GM12878 (cell line): ENCODE results near the gene PIP5K1A. TPM values are rescaled to one million over a fixed set of nuclear protein-coding genes. Genes with fewer than 3 reads are reported as not detected.

Source experiments
- ATAC-seq: fragments of 200-7000 bp; cut with Tn5 transposase; 3 replicates; pipeline ENCODE4 v1.9.1; 2020; ENCODE audit warnings: mild to moderate bottlenecking, moderate library complexity
- BruUV-seq: library from RNA; stranded (reverse); fragments of 400-500 nt; replicated peaks from 2 replicates; lab custom pipeline; 2021; lab: Mats Ljungman, UMichigan
- CTCF ChIA-PET: fragments of 300-600 bp; sonication (Branson Sonifier 250); formaldehyde crosslinking; extraction: SDS; loops from one replicate; lab custom pipeline; 2021; ENCODE audit warnings: inconsistent platforms; lab: Yijun Ruan, JAX
- POLR2A ChIA-PET: fragments of 350-600 bp; formaldehyde crosslinking; extraction: SDS; loops from one replicate; lab custom pipeline; 2021; ENCODE audit warnings: inconsistent platforms; lab: Charles Lee
- RAD21 ChIA-PET: fragments of 300-600 bp; sonication (Branson Sonifier 250); formaldehyde crosslinking; loops from one replicate; lab custom pipeline; 2023; ENCODE audit warnings: antibody characterized with exemption; ENCODE audit not compliant: unreplicated experiment; lab: Charles Lee
- SMC1A ChIA-PET: fragments of 300-600 bp; sonication (Branson Sonifier 250); formaldehyde crosslinking; loops from one replicate; lab custom pipeline; 2023; ENCODE audit not compliant: unreplicated experiment, uncharacterized antibody; lab: Charles Lee
- DNase-seq: peaks from one replicate; pipeline ENCODE4 v3.0.0-alpha.2; 2011; ENCODE audit warnings: low read depth, low spot score
- FAIRE-seq: peaks from 3 replicates; lab custom pipeline; 2011; peaks lifted over from hg19 to GRCh38; lab: Jason Lieb, UNC
- H2AFZ ChIP-seq: 2 replicates; pipeline ENCODE4 v1.6.0; 2011; ENCODE audit warnings: low read depth, low read length, control low read depth; ENCODE audit not compliant: control insufficient read depth
- H3K27ac ChIP-seq: 2 replicates; pipeline ENCODE4 v1.5.1; 2011; ENCODE audit warnings: control low read depth; ENCODE audit not compliant: control insufficient read depth, insufficient read depth
- H3K27me3 ChIP-seq, 2 experiments: replicated peaks in 1 of 2; 2 replicates each; pipeline versions ENCODE4 v1.6.0 to v1.6.1; 2011; ENCODE audit warnings: low read length in 1 of 2; ENCODE audit not compliant: control insufficient read depth in 2 of 2, insufficient read depth in 2 of 2
- H3K36me3 ChIP-seq, 2 experiments: 2 replicates each; pipeline ENCODE4 v1.5.1; 2011; ENCODE audit warnings: low read length in 1 of 2; ENCODE audit not compliant: control insufficient read depth in 2 of 2, insufficient read depth in 2 of 2
- H3K4me1 ChIP-seq: 2 replicates; pipeline ENCODE4 v1.6.1; 2011; ENCODE audit warnings: mild to moderate bottlenecking, low read length, moderate library complexity, mixed read lengths; ENCODE audit not compliant: control insufficient read depth, insufficient read depth
- H3K4me2 ChIP-seq: 2 replicates; pipeline ENCODE4 v1.6.0; 2011; ENCODE audit warnings: control low read depth; ENCODE audit not compliant: control insufficient read depth, insufficient read depth
- H3K4me3 ChIP-seq: fragments of 200-600 bp; sonication (generic); 2 replicates; pipeline ENCODE4 v1.5.1; 2016
- H3K79me2 ChIP-seq: 2 replicates; pipeline ENCODE4 v1.6.0; 2011; ENCODE audit warnings: low read length; ENCODE audit not compliant: control insufficient read depth, insufficient read depth
- H3K9ac ChIP-seq: 2 replicates; pipeline ENCODE4 v1.8.0; 2011; ENCODE audit warnings: low read length, control low read depth, mixed read lengths; ENCODE audit not compliant: control insufficient read depth, insufficient read depth
- H3K9me3 ChIP-seq: replicated peaks from 3 replicates; pipeline ENCODE4 v1.5.1; 2011; ENCODE audit warnings: mild to moderate bottlenecking, low read length; ENCODE audit not compliant: control insufficient read depth, insufficient read depth
- H4K20me1 ChIP-seq: 2 replicates; pipeline ENCODE4 v1.6.0; 2011; ENCODE audit not compliant: control insufficient read depth, insufficient read depth
- BHLHE40 ChIP-seq, 2 experiments: fragments of 450-650 bp in 1 of 2; IDR thresholded peaks; 2 replicates each; pipeline ENCODE4 v1.6.1; 2011 to 2017; ENCODE audit warnings: low read depth in 2 of 2, borderline replicate concordance in 1 of 2, improper control_type of control experiment in 1 of 2, low read length in 1 of 2, mild to moderate bottlenecking in 1 of 2
- CHD1 ChIP-seq: IDR thresholded peaks from 2 replicates; pipeline ENCODE4 v1.6.1; 2012; ENCODE audit warnings: low read depth, low read length, improper control_type of control experiment
- CHD4 ChIP-seq: fragments of 200-600 bp; sonication (generic); IDR thresholded peaks from 2 replicates; pipeline ENCODE4 v1.6.1; 2016; ENCODE audit warnings: mild to moderate bottlenecking
- HSF1 ChIP-seq: fragments of 150-350 bp; IDR thresholded peaks from 2 replicates; pipeline ENCODE4 v1.6.1; 2014; ENCODE audit warnings: mild to moderate bottlenecking, low read depth, low read length
- NR2F1 ChIP-seq: fragments of 450-650 bp; conservative IDR thresholded peaks from 2 replicates; pipeline ENCODE4 v1.6.1; 2017; ENCODE audit warnings: mild to moderate bottlenecking
- POLR2AphosphoS2 ChIP-seq: IDR thresholded peaks from 2 replicates; pipeline ENCODE4 v1.6.1; 2011; ENCODE audit warnings: low read depth, mild to moderate bottlenecking, low read length, improper control_type of control experiment, moderate library complexity
- RAD21 ChIP-seq: IDR thresholded peaks from 2 replicates; pipeline ENCODE4 v1.6.1; 2011; ENCODE audit warnings: mild to moderate bottlenecking, low read depth, low read length, moderate library complexity; ENCODE audit not compliant: insufficient read depth
- RB1 ChIP-seq: fragments of 450-650 bp; formaldehyde crosslinking; IDR thresholded peaks from 2 replicates; pipeline ENCODE4 v1.6.1; 2017; ENCODE audit warnings: mild to moderate bottlenecking, borderline replicate concordance
- RFX5 ChIP-seq: IDR thresholded peaks from 2 replicates; pipeline ENCODE4 v1.6.1; 2011; ENCODE audit warnings: low read depth, low read length, improper control_type of control experiment
- WGBS: methylation state at CpG from one replicate; pipeline ENCODE4 v1.1.6; 2016; ENCODE audit warnings: low lambda C conversion rate; ENCODE audit not compliant: insufficient replicate concordance, insufficient coverage; ENCODE audit errors: missing lambda C conversion rate; 5-methylcytosine and 5-hydroxymethylcytosine counted together
- in situ Hi-C: fragments of 300-500 bp; cut with MboI; formaldehyde crosslinking; loops from 9 replicates; pipeline ENCODE4 v1.14.3; 2018; ENCODE audit warnings: mixed read lengths
- intact Hi-C: fragments of 100-400 bp; cut with micrococcal nuclease; formaldehyde crosslinking; loops from one replicate; pipeline ENCODE4 v1.14.2; 2022; ENCODE audit not compliant: unreplicated experiment
- polyA plus RNA-seq, 11 experiments: library from polyadenylated mRNA; depleted of rRNA in 4 of 11; unstranded in 6 of 11; stranded (reverse) in 5 of 11; fragments of >200 nt; fragmentation: Nextera tagmentation in 4 of 11; fragmentation: Illumina TruSeq in 1 of 11; extraction: Ambion mirVana in 4 of 11; extraction: Trizol in 1 of 11; gene quantifications; 1 replicate in 1 of 11; 2 replicates in 10 of 11; pipeline versions ENCODE4 v1.2.1 to v1.2.3, GENCODE V29; 2011 to 2016; ENCODE audit warnings: inconsistent platforms in 2 of 11, missing spikeins in 2 of 11, low read depth in 1 of 11
- total RNA-seq, 4 experiments: library from RNA; depleted of rRNA in 3 of 4; stranded (reverse); fragments of >200 nt in 3 of 4; fragmentation: Illumina TruSeq in 1 of 4; extraction: Trizol in 1 of 4; gene quantifications; 2 replicates each; pipeline versions ENCODE4 v1.2.1 to v1.2.3, GENCODE V29; 2013 to 2021
- TF ChIP-seq, protein P1 (sequence below): fragments of 450-650 bp; IDR thresholded peaks from 2 replicates; pipeline ENCODE4 v1.6.1; 2016; ENCODE audit warnings: mild to moderate bottlenecking, moderate library complexity, borderline replicate concordance
- TF ChIP-seq, protein P2 (sequence below): IDR thresholded peaks from 2 replicates; pipeline ENCODE4 v1.6.1; 2012; ENCODE audit warnings: low read depth, low read length, improper control_type of control experiment
- TF ChIP-seq, protein P3 (sequence below): IDR thresholded peaks from 2 replicates; pipeline ENCODE4 v1.6.1; 2012; ENCODE audit warnings: improper control_type of control experiment, low read depth, low read length; ENCODE audit not compliant: insufficient replicate concordance

PIP5K1A gene
- total and polyA plus RNA-seq, 10 of the 15 experiments (the other 5 are each of a cell fraction or from before 2014, with no cell fraction given) = 4.5 to 114 (median 51.5) TPM

GRCh38 chr1:151193304-151193703, 5.0 kb upstream of the PIP5K1A start:
- BruUV-seq = no TSS peak
- H3K27ac ChIP-seq = no peak overlapping the region
- intact Hi-C loops = no loop called here
- ChIA-PET POLR2A (no interaction called here), CTCF (interaction anchor here (1.0 to 6.3 kb wide), 4 partner anchors 13 to 147 kb away, joined by 3 to 70 read pairs (median 7); partner anchors contain the start of gene PSMD4), SMC1A (no interaction called here), RAD21 (interaction anchor here (0.7 kb wide), 1 partner anchor 486 kb away, joined by 3 read pairs; no protein-coding TSS in a partner anchor)
- H3K36me3 ChIP-seq = no peaks in the 10 kb centered on the region
- no peak overlapping the region for H3K9ac ChIP-seq
- H3K79me2 ChIP-seq = peaks cover 17% of the 10 kb centered on the region
- no peak overlapping the region for H3K4me2 ChIP-seq
- ATAC-seq (no peak), FAIRE-seq (no peak), DNase-seq (no peak)
- H3K27me3 ChIP-seq = no peaks in the 10 kb centered on the region
- 58% methylated on average over 6 of the region's 6 CpGs for WGBS
- peaks cover 3% of the 10 kb centered on the region; the same call in 1 of the 2 replicates for H3K4me1 ChIP-seq
- H4K20me1 ChIP-seq = no peaks in the 10 kb centered on the region
- in situ Hi-C loops = loop anchor here (5.0 kb wide), 1 partner anchor 149 kb away; no protein-coding TSS in a partner anchor
- H3K4me3 ChIP-seq = no peak overlapping the region
- H3K9me3 ChIP-seq = no peaks in the 10 kb centered on the region
- H2AFZ ChIP-seq = no peak overlapping the region
- TF ChIP-seq, protein P1, sequence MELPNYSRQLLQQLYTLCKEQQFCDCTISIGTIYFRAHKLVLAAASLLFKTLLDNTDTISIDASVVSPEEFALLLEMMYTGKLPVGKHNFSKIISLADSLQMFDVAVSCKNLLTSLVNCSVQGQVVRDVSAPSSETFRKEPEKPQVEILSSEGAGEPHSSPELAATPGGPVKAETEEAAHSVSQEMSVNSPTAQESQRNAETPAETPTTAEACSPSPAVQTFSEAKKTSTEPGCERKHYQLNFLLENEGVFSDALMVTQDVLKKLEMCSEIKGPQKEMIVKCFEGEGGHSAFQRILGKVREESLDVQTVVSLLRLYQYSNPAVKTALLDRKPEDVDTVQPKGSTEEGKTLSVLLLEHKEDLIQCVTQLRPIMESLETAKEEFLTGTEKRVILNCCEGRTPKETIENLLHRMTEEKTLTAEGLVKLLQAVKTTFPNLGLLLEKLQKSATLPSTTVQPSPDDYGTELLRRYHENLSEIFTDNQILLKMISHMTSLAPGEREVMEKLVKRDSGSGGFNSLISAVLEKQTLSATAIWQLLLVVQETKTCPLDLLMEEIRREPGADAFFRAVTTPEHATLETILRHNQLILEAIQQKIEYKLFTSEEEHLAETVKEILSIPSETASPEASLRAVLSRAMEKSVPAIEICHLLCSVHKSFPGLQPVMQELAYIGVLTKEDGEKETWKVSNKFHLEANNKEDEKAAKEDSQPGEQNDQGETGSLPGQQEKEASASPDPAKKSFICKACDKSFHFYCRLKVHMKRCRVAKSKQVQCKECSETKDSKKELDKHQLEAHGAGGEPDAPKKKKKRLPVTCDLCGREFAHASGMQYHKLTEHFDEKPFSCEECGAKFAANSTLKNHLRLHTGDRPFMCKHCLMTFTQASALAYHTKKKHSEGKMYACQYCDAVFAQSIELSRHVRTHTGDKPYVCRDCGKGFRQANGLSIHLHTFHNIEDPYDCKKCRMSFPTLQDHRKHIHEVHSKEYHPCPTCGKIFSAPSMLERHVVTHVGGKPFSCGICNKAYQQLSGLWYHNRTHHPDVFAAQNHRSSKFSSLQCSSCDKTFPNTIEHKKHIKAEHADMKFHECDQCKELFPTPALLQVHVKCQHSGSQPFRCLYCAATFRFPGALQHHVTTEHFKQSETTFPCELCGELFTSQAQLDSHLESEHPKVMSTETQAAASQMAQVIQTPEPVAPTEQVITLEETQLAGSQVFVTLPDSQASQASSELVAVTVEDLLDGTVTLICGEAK = no peak
- TF ChIP-seq POLR2AphosphoS2 (no peak), HSF1 (no peak), CHD1 (no peak), RB1 (no peak), BHLHE40 (IDR thresholded peaks at IDR 0.05; ENCODE audit: borderline replicate concordance in 1 of 2, low read depth in 2 of 2, low read length in 1 of 2) (no peak), NR2F1 (no peak), RAD21 (no peak), CHD4 (no peak), RFX5 (no peak)
- TF ChIP-seq, protein P2, sequence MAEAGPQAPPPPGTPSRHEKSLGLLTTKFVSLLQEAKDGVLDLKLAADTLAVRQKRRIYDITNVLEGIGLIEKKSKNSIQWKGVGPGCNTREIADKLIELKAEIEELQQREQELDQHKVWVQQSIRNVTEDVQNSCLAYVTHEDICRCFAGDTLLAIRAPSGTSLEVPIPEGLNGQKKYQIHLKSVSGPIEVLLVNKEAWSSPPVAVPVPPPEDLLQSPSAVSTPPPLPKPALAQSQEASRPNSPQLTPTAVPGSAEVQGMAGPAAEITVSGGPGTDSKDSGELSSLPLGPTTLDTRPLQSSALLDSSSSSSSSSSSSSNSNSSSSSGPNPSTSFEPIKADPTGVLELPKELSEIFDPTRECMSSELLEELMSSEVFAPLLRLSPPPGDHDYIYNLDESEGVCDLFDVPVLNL = no peak
- TF ChIP-seq, protein P3, sequence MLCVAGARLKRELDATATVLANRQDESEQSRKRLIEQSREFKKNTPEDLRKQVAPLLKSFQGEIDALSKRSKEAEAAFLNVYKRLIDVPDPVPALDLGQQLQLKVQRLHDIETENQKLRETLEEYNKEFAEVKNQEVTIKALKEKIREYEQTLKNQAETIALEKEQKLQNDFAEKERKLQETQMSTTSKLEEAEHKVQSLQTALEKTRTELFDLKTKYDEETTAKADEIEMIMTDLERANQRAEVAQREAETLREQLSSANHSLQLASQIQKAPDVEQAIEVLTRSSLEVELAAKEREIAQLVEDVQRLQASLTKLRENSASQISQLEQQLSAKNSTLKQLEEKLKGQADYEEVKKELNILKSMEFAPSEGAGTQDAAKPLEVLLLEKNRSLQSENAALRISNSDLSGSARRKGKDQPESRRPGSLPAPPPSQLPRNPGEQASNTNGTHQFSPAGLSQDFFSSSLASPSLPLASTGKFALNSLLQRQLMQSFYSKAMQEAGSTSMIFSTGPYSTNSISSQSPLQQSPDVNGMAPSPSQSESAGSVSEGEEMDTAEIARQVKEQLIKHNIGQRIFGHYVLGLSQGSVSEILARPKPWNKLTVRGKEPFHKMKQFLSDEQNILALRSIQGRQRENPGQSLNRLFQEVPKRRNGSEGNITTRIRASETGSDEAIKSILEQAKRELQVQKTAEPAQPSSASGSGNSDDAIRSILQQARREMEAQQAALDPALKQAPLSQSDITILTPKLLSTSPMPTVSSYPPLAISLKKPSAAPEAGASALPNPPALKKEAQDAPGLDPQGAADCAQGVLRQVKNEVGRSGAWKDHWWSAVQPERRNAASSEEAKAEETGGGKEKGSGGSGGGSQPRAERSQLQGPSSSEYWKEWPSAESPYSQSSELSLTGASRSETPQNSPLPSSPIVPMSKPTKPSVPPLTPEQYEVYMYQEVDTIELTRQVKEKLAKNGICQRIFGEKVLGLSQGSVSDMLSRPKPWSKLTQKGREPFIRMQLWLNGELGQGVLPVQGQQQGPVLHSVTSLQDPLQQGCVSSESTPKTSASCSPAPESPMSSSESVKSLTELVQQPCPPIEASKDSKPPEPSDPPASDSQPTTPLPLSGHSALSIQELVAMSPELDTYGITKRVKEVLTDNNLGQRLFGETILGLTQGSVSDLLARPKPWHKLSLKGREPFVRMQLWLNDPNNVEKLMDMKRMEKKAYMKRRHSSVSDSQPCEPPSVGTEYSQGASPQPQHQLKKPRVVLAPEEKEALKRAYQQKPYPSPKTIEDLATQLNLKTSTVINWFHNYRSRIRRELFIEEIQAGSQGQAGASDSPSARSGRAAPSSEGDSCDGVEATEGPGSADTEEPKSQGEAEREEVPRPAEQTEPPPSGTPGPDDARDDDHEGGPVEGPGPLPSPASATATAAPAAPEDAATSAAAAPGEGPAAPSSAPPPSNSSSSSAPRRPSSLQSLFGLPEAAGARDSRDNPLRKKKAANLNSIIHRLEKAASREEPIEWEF = no peak
